Measurements from ENCODE around the gene GHR. TPM values are rescaled to one million over a fixed set of nuclear protein-coding genes. Genes with fewer than 3 reads are reported as not detected.
A peak's percentile ranks its signal among the peaks of the same experiment; 100 is the strongest.
"Not testable (repeated sequence)": the region's sequence is repeated elsewhere in the genome, so short reads cannot be mapped to it uniquely, and the experiment has no call there.

Gene GHR
- total RNA-seq, 4 donors from 2014 or later: 6.5 to 27.2 (median 9.6) TPM

DNA sequence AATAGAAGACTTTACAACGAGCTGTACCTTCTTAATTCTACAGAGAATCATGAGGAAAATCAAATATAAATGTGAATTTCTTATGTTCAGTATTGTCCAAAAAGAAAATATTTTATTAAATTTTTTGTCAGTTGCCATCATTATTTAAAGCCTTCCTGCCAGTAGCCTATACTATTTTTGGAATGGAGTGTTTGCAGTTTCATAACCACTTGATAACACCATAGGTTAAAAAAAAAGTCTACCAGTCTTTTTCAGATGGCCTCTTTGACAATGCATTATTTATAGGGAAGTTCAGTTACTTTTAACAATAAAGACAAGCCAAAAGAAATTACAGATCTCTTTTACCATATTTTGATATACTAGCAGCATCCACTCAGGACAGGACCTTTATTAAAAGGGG lies 253.1 kb downstream of the GHR start:
- no peaks in the 10 kb centered on the region for H3K27me3 ChIP-seq
- ATAC-seq: no peak
- H3K4me1 ChIP-seq: no peaks in the 10 kb centered on the region
- TF ChIP-seq EP300 (IDR thresholded peaks at IDR 0.05): no peak
- TF ChIP-seq POLR2AphosphoS5 (IDR thresholded peaks at IDR 0.05): no peak
- no peak for TF ChIP-seq POLR2A (IDR thresholded peaks at IDR 0.05)
- TF ChIP-seq, protein P1, sequence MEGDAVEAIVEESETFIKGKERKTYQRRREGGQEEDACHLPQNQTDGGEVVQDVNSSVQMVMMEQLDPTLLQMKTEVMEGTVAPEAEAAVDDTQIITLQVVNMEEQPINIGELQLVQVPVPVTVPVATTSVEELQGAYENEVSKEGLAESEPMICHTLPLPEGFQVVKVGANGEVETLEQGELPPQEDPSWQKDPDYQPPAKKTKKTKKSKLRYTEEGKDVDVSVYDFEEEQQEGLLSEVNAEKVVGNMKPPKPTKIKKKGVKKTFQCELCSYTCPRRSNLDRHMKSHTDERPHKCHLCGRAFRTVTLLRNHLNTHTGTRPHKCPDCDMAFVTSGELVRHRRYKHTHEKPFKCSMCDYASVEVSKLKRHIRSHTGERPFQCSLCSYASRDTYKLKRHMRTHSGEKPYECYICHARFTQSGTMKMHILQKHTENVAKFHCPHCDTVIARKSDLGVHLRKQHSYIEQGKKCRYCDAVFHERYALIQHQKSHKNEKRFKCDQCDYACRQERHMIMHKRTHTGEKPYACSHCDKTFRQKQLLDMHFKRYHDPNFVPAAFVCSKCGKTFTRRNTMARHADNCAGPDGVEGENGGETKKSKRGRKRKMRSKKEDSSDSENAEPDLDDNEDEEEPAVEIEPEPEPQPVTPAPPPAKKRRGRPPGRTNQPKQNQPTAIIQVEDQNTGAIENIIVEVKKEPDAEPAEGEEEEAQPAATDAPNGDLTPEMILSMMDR (IDR thresholded peaks at IDR 0.05): no peak
- no peaks in the 10 kb centered on the region for H3K36me3 ChIP-seq
- H3K9me3 ChIP-seq: peaks cover 0 to 16% (median 0%) of the 10 kb centered on the region in 3 donors
- no peak overlapping the region for H3K4me3 ChIP-seq
- WGBS, 2 donors (ENCODE audit: low coverage in 1 of 2): 83 to 89% methylated on average over 1 of the region's 1 CpG
- no peak overlapping the region for H3K27ac ChIP-seq

DNA sequence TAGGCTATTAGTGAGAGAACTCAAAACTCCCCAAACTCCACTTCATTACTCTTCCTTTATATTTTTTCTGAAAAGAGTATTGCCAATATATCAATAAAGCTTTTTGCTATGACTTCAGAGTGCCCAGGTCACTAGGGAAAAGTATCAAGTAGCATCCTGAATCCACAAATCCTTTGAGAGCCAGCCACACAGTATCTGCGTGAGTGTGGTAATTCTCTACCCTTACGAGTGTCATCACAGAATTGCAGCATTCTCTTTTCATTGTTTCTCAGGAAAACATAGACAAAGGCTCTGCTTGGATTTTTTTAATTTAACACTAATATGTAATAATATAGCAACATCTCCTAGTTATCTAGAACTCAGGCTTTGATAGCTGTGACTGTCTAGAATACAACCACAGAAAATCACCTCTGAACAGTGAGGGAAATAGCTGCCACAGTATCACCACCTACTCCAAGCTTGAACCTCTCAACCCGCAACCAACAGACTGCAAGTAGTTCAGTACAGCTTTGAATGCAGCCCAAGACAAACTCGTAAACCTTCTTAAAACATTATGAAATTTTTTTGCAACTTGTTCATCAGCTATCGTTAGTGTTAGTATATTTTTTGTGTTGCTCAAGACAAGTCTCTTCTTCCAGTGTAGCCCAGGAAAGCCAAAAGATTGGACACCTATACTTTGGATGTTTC lies 254.1 kb downstream of the GHR start:
- TF ChIP-seq POLR2A (IDR thresholded peaks at IDR 0.05): no peak
- no peak for TF ChIP-seq EP300 (IDR thresholded peaks at IDR 0.05)
- TF ChIP-seq POLR2AphosphoS5 (IDR thresholded peaks at IDR 0.05): no peak
- TF ChIP-seq, protein P1 (IDR thresholded peaks at IDR 0.05): no peak
- H3K9me3 ChIP-seq: peaks cover 0 to 20% (median 0%) of the 10 kb centered on the region in 3 donors
- WGBS, 2 donors (ENCODE audit: low coverage in 1 of 2): 90% methylated on average over 5 of the region's 5 CpGs
- ATAC-seq: no peak
- H3K27ac ChIP-seq: no peak overlapping the region
- no peak overlapping the region for H3K4me3 ChIP-seq
- no peaks in the 10 kb centered on the region for H3K36me3 ChIP-seq
- no peaks in the 10 kb centered on the region for H3K4me1 ChIP-seq
- H3K27me3 ChIP-seq: no peaks in the 10 kb centered on the region

DNA sequence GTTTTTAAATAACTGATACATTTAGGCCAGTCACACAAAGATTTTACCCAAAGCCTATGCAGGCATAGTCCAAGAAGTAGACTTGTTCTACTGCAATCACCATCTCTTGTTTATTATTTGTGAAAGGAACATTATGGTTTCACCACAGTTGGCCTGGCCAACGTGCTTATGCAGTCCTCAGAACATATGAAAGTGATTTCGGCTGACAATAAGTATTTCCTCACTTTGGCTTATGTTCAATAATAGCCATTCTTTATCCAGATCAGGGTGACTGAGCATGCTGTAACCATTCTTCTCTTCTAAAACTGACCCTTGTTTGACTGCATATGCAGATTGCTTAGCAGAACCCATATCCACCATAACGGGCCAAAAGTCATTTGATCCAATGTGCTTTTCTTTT lies 256.8 kb downstream of the GHR start:
- H3K27me3 ChIP-seq: no peaks in the 10 kb centered on the region
- WGBS, 2 donors (ENCODE audit: low coverage in 1 of 2): 61 to 67% methylated on average over 3 of the region's 3 CpGs
- no peaks in the 10 kb centered on the region for H3K36me3 ChIP-seq
- peak; percentile 55 for ATAC-seq
- TF ChIP-seq POLR2AphosphoS5 (IDR thresholded peaks at IDR 0.05): peak; percentile 18
- TF ChIP-seq, protein P1 (IDR thresholded peaks at IDR 0.05): no peak
- peaks cover 0 to 17% (median 0%) of the 10 kb centered on the region in 3 donors for H3K9me3 ChIP-seq
- H3K27ac ChIP-seq: no peak overlapping the region
- no peak overlapping the region for H3K4me3 ChIP-seq
- H3K4me1 ChIP-seq: no peaks in the 10 kb centered on the region

DNA sequence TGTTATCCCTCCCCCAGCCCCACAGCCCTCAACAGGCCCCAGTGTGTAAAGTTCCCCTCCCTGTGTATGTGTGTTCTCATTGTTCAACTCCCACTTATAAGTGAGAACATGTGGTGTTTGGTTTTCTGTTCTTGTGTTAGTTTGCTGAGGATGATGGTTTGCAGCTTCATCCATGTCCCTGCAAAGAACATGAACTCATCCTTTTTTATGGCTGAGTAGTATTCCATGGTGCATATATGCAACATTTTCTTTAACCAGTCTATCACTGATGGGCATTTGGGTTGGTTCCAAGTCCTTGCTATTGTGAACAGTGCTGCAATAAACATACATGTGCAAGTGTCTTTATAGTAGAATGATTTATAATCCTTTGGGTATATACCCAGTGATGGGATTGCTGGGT lies 261.8 kb downstream of the GHR start:
- peaks cover 0 to 22% (median 0%) of the 10 kb centered on the region in 3 donors for H3K9me3 ChIP-seq
- not testable (repeated sequence) for ATAC-seq, H3K4me1 ChIP-seq, H3K27ac ChIP-seq, H3K36me3 ChIP-seq, H3K4me3 ChIP-seq, H3K27me3 ChIP-seq

DNA sequence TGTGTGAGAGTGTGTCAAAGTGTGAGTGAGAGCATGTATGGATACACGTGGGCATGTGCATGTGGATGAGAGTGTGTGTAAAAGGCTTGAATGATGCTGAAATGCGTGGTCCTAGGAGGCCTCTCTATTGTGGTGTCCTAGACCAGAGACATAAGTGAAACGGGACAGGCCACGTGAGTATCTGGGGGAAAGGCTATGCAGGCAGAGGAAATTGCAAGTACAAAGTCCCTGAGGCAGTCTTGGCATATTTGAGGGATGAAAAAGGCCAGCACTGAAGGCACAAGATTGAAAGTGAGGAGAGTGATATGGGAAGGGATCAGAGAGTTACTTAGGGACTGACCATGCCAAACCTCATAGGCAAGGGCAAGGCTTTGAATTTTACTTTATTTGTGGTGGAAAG lies 266.2 kb downstream of the GHR start:
- H3K27me3 ChIP-seq: no peaks in the 10 kb centered on the region
- no peak overlapping the region for H3K27ac ChIP-seq
- ATAC-seq: no peak
- peaks cover 0 to 5% of the 10 kb centered on the region in 2 donors for H3K36me3 ChIP-seq
- TF ChIP-seq EP300 (IDR thresholded peaks at IDR 0.05): no peak
- TF ChIP-seq, protein P1 (IDR thresholded peaks at IDR 0.05): no peak
- no peak for TF ChIP-seq POLR2A (IDR thresholded peaks at IDR 0.05)
- no peak for TF ChIP-seq POLR2AphosphoS5 (IDR thresholded peaks at IDR 0.05)
- H3K9me3 ChIP-seq: peaks cover 0 to 6% (median 0%) of the 10 kb centered on the region in 3 donors
- no peak overlapping the region for H3K4me3 ChIP-seq
- H3K4me1 ChIP-seq: peaks cover 3 to 27% (median 8%) of the 10 kb centered on the region in 3 donors
- WGBS, 2 donors (ENCODE audit: low coverage in 1 of 2): 66 to 75% methylated on average over 4 of the region's 4 CpGs
